ENCODE data around the gene SLC35B4.

SLC35B4 gene

GRCh38 chr7:134316539-134317344 lies at the start of gene SLC35B4:
SLC35B4 (minus strand) TSS chr7:134316930; CDS start chr7:134316751, 179 bp downstream.
- DNase-seq = peak; percentile 91

GRCh38 chr7:134366481-134366880 lies 49.8 kb upstream of the SLC35B4 start:
- no peak for DNase-seq

GRCh38 chr7:134365341-134366054 lies 48.8 kb upstream of the SLC35B4 start:
- no peak for DNase-seq

GRCh38 chr7:134364619-134365037 lies 47.9 kb upstream of the SLC35B4 start:
- DNase-seq = no peak

- DNase-seq = no peak
Measured at GRCh38 chr7:134362587-134363483, 46.1 kb upstream of the SLC35B4 start.

- no peak for DNase-seq
Measured at GRCh38 chr7:134359787-134360432, 43.2 kb upstream of the SLC35B4 start.

GRCh38 chr7:134357486-134357885 lies 40.8 kb upstream of the SLC35B4 start:
- DNase-seq = no peak

GRCh38 chr7:134356421-134356936 lies 39.7 kb upstream of the SLC35B4 start:
- DNase-seq = no peak

GRCh38 chr7:134355927-134356326 lies 39.2 kb upstream of the SLC35B4 start:
- no peak for DNase-seq

- DNase-seq = no peak
Measured at GRCh38 chr7:134355004-134355525, 38.3 kb upstream of the SLC35B4 start.

- DNase-seq = no peak
Measured at GRCh38 chr7:134353411-134353810, 36.7 kb upstream of the SLC35B4 start.

GRCh38 chr7:134351424-134351823 lies 34.7 kb upstream of the SLC35B4 start:
- DNase-seq = no peak

GRCh38 chr7:134350709-134351108 lies 34.0 kb upstream of the SLC35B4 start:
- no peak for DNase-seq

GRCh38 chr7:134347567-134347966 lies 30.8 kb upstream of the SLC35B4 start:
- DNase-seq = no peak

GRCh38 chr7:134343796-134344195 lies 27.1 kb upstream of the SLC35B4 start:
- DNase-seq = no peak

- no peak for DNase-seq
Measured at GRCh38 chr7:134343136-134343535, 26.4 kb upstream of the SLC35B4 start.

GRCh38 chr7:134339475-134339874 lies 22.7 kb upstream of the SLC35B4 start:
- no peak for DNase-seq

- DNase-seq = no peak
Measured at GRCh38 chr7:134337980-134338379, 21.2 kb upstream of the SLC35B4 start.

GRCh38 chr7:134334408-134334807 lies 17.7 kb upstream of the SLC35B4 start:
- DNase-seq = no peak

GRCh38 chr7:134333943-134334342 lies 17.2 kb upstream of the SLC35B4 start:
- DNase-seq = no peak

- DNase-seq = no peak
Measured at GRCh38 chr7:134332892-134333291, 16.2 kb upstream of the SLC35B4 start.

GRCh38 chr7:134331393-134331792 lies 14.7 kb upstream of the SLC35B4 start:
- no peak for DNase-seq
